Breast epithelium (tissue), 3 donors: ENCODE data around the gene LRRC58.

ENCODE experiments used
- CTCF ChIP-seq, 3 donors: fragments of 450-650 bp; IDR thresholded peaks; one replicate each; pipeline ENCODE4 v1.5.1; 2016 to 2017; ENCODE audit warnings: antibody characterized with exemption in 3 of 3, mild to moderate bottlenecking in 3 of 3, moderate library complexity in 3 of 3
- POLR2A ChIP-seq: fragments of 450-650 bp; IDR thresholded peaks from one replicate; pipeline ENCODE4 v1.6.1; 2016; ENCODE audit warnings: antibody characterized with exemption, mild to moderate bottlenecking, moderate library complexity
- POLR2AphosphoS5 ChIP-seq, 3 donors: sonication (generic); formaldehyde crosslinking; IDR thresholded peaks; one replicate each; pipeline ENCODE4 v1.6.1; 2017; ENCODE audit warnings: antibody characterized with exemption in 3 of 3

- TF ChIP-seq CTCF (IDR thresholded peaks at IDR 0.05): no peak
- no peak for TF ChIP-seq POLR2AphosphoS5 (IDR thresholded peaks at IDR 0.05)
- no peak for TF ChIP-seq POLR2A
These were observed 6.3 kb upstream of the LRRC58 start for GRCh38 chr3:120355486-120355885.
